GM21825 (cell line): ENCODE data around the gene AGMO.

Experiments used
- ATAC-seq: cut with Tn5 transposase; IDR thresholded peaks from one replicate; pipeline ENCODE4 v1.9.1; 2021; ENCODE audit warnings: mild to moderate bottlenecking, moderate library complexity; ENCODE audit not compliant: unreplicated experiment

The AGMO gene

GRCh38 chr7:15402436-15403136 lies 159.2 kb downstream of the AGMO start:
- ATAC-seq: no peak

- no peak for ATAC-seq
These were observed 161.4 kb downstream of the AGMO start for GRCh38 chr7:15400440-15400839.

GRCh38 chr7:15399441-15399840 lies 162.4 kb downstream of the AGMO start:
- no peak for ATAC-seq

GRCh38 chr7:15397922-15398760 lies 163.7 kb downstream of the AGMO start:
- no peak for ATAC-seq

GRCh38 chr7:15397159-15397550 lies 164.7 kb downstream of the AGMO start:
- ATAC-seq: no peak

GRCh38 chr7:15396210-15397158 lies 165.3 kb downstream of the AGMO start:
- no peak for ATAC-seq

GRCh38 chr7:15389073-15389472 lies 172.7 kb downstream of the AGMO start:
- ATAC-seq: no peak

GRCh38 chr7:15378494-15379145 lies 183.2 kb downstream of the AGMO start:
- no peak for ATAC-seq

- ATAC-seq: no peak
These were observed 185.2 kb downstream of the AGMO start for GRCh38 chr7:15376600-15376999.

- ATAC-seq: no peak
These were observed 191.4 kb downstream of the AGMO start for GRCh38 chr7:15370441-15370840.

GRCh38 chr7:15368653-15369052 lies 193.2 kb downstream of the AGMO start:
- ATAC-seq: no peak

- ATAC-seq: no peak
These were observed 193.9 kb downstream of the AGMO start for GRCh38 chr7:15367897-15368296.

- no peak for ATAC-seq
These were observed 203.7 kb downstream of the AGMO start for GRCh38 chr7:15358112-15358511.

- no peak for ATAC-seq
These were observed 209.2 kb downstream of the AGMO start for GRCh38 chr7:15352421-15353206.

GRCh38 chr7:15345216-15345615 lies 216.6 kb downstream of the AGMO start:
- no peak for ATAC-seq

GRCh38 chr7:15341817-15342216 lies 220.0 kb downstream of the AGMO start:
- no peak for ATAC-seq

GRCh38 chr7:15336146-15336545 lies 225.7 kb downstream of the AGMO start:
- ATAC-seq: no peak

- ATAC-seq: no peak
These were observed 226.4 kb downstream of the AGMO start for GRCh38 chr7:15335390-15335789.

- no peak for ATAC-seq
These were observed 227.1 kb downstream of the AGMO start for GRCh38 chr7:15334536-15335263.
